DOHH2 (cell line): ENCODE results near the gene TC2N.

Experiments
- H3F3A ChIP-seq: fragments of 200-600 bp; sonication (generic), shearing (Covaris generic); 2 replicates; pipeline ENCODE4 v1.6.0; 2016; ENCODE audit warnings: antibody characterized with exemption, mild to moderate bottlenecking; ENCODE audit not compliant: control insufficient read depth, insufficient read depth
- H3K27ac ChIP-seq: fragments of 200-600 bp; sonication (generic); 2 replicates; pipeline ENCODE4 v1.5.1; 2014; ENCODE audit warnings: low read depth, mild to moderate bottlenecking, low read length, moderate library complexity
- H3K27me3 ChIP-seq: fragments of 200-600 bp; sonication (generic); 2 replicates; pipeline ENCODE4 v1.6.1; 2014; ENCODE audit warnings: mild to moderate bottlenecking, low read length, mixed read lengths; ENCODE audit not compliant: control insufficient read depth
- H3K36me3 ChIP-seq: fragments of 200-600 bp; sonication (generic); 2 replicates; pipeline ENCODE4 v1.6.1; 2014; ENCODE audit warnings: mild to moderate bottlenecking, low read length, moderate library complexity, mixed read lengths; ENCODE audit not compliant: control insufficient read depth
- H3K4me1 ChIP-seq: fragments of 200-600 bp; sonication (generic); 2 replicates; pipeline ENCODE4 v1.6.1; 2014; ENCODE audit warnings: mild to moderate bottlenecking, low read length, mixed read lengths; ENCODE audit not compliant: control insufficient read depth
- H3K4me2 ChIP-seq: fragments of 200-600 bp; sonication (generic); 2 replicates; pipeline ENCODE4 v1.6.0; 2014; ENCODE audit warnings: mild to moderate bottlenecking, low read length, moderate library complexity
- H3K4me3 ChIP-seq: fragments of 200-600 bp; sonication (generic); 2 replicates; pipeline ENCODE4 v1.5.1; 2014; ENCODE audit warnings: mild to moderate bottlenecking, low read length, mixed read lengths
- H3K79me2 ChIP-seq: fragments of 200-600 bp; sonication (generic); 2 replicates; pipeline ENCODE4 v1.6.1; 2014; ENCODE audit warnings: mild to moderate bottlenecking, low read length, mixed read lengths; ENCODE audit not compliant: control insufficient read depth
- H3K9me2 ChIP-seq: fragments of 200-600 bp; sonication (generic); replicated peaks from 2 replicates; pipeline ENCODE4 v1.6.1; 2014; ENCODE audit warnings: mild to moderate bottlenecking, low read length, mixed read lengths; ENCODE audit not compliant: control insufficient read depth
- H3K9me3 ChIP-seq: fragments of 200-600 bp; sonication (generic); 2 replicates; pipeline ENCODE4 v1.6.1; 2014; ENCODE audit warnings: antibody characterized with exemption, low read length, mixed read lengths; ENCODE audit not compliant: control insufficient read depth, insufficient read depth
- H4K20me1 ChIP-seq: fragments of 200-600 bp; sonication (generic); 2 replicates; pipeline ENCODE4 v1.6.0; 2014; ENCODE audit warnings: low read depth, mild to moderate bottlenecking, antibody characterized with exemption, low read length, moderate library complexity; ENCODE audit not compliant: control insufficient read depth, insufficient read depth
- CTCF ChIP-seq: fragments of 200-600 bp; sonication (generic); IDR thresholded peaks from one replicate; pipeline ENCODE4 v1.5.1; 2014; ENCODE audit warnings: antibody characterized with exemption, mild to moderate bottlenecking, low read depth, low read length; ENCODE audit not compliant: poor library complexity, severe bottlenecking
- EZH2phosphoT487 ChIP-seq: fragments of 200-600 bp; sonication (generic); IDR thresholded peaks from 2 replicates; pipeline ENCODE4 v1.6.1; 2017; ENCODE audit warnings: borderline replicate concordance, mild to moderate bottlenecking, antibody characterized with exemption, low read length, moderate library complexity, mixed read lengths

The TC2N gene

DNA sequence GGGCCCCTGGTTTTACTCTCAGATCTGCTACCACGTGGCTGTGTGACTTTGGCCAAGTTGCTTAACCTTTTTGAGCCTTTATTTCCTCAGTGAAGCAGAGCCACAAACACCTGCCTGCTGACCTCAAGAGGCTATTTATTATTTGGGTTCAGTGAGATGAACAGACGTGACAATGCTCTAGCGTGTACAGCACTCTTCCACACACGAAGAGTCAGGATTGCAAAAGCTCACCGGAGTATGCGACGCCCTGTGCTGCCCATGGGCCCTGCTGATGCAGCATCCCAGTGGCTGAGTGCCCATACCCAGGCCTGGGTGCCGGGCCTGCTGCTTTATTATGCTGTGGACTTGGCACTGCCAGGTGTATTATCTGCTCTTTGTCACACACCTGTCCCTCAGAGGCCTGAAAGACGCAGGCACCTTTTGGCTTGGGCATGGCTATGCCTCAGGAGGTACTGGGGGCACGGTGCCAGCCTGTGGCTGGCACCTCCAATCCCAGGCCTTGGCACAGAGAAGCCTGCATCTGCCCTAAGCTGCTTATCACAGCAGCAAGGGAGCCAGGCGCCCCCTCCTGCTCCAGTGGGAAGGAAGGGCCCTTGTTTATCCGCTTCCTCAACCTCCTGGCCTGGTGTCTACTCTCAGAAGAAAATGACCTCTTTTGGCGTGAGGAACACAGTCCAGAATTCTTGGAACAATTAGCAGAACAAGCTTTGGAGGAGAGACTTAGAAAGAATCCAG is 22.3 kb upstream of the TC2N start:
- TF ChIP-seq CTCF (no peak), EZH2phosphoT487 (no peak)
- Histone ChIP-seq H3F3A (no peaks in the 10 kb centered on the region), H3K79me2 (no peaks in the 10 kb centered on the region), H3K27ac (no peak overlapping the region), H3K4me3 (no peak overlapping the region), H3K9me2 (no peaks in the 10 kb centered on the region), H4K20me1 (no peaks in the 10 kb centered on the region), H3K4me1 (0 out of 2 replicates have a peak, but pooled peaks cover 6% of the 10 kb centered on the region), H3K9me3 (no peaks in the 10 kb centered on the region), H3K4me2 (no peak overlapping the region), H3K36me3 (no peaks in the 10 kb centered on the region), H3K27me3 (peaks cover 4% of the 10 kb centered on the region; the same call in 1 of the 2 replicates)

- no peak for TF ChIP-seq CTCF
- no peak for TF ChIP-seq EZH2phosphoT487
- Histone ChIP-seq H4K20me1 (no peaks in the 10 kb centered on the region), H3K4me1 (0 out of 2 replicates have a peak, but pooled peaks cover 6% of the 10 kb centered on the region), H3K79me2 (no peaks in the 10 kb centered on the region), H3K4me3 (no peak overlapping the region), H3K9me3 (no peaks in the 10 kb centered on the region), H3K4me2 (no peak overlapping the region), H3F3A (no peaks in the 10 kb centered on the region), H3K36me3 (no peaks in the 10 kb centered on the region), H3K9me2 (no peaks in the 10 kb centered on the region), H3K27ac (no peak overlapping the region), H3K27me3 (peaks cover 4% of the 10 kb centered on the region; the same call in 1 of the 2 replicates)
Measured at GRCh38 chr14:91888641-91889476, 21.5 kb upstream of the TC2N start.

- no peak overlapping the region for H3K4me3 ChIP-seq
- H3K79me2 ChIP-seq, result no peaks in the 10 kb centered on the region
- H3K27me3 ChIP-seq, result no peaks in the 10 kb centered on the region
- H3F3A ChIP-seq, result no peaks in the 10 kb centered on the region
- H3K9me3 ChIP-seq, result no peaks in the 10 kb centered on the region
- no peaks in the 10 kb centered on the region for H3K9me2 ChIP-seq
- TF ChIP-seq EZH2phosphoT487 (no peak), CTCF (no peak)
- no peak overlapping the region for H3K4me2 ChIP-seq
- H3K4me1 ChIP-seq, result no peaks in the 10 kb centered on the region
- no peaks in the 10 kb centered on the region for H4K20me1 ChIP-seq
- no peak overlapping the region for H3K27ac ChIP-seq
- no peaks in the 10 kb centered on the region for H3K36me3 ChIP-seq
Measured at GRCh38 chr14:91886961-91887360, 19.6 kb upstream of the TC2N start.
